Type B pancreatic cell (in vitro differentiated cells): Measurements from ENCODE around the gene PCCA. TPM values are rescaled to one million over a fixed set of nuclear protein-coding genes. Genes with fewer than 3 reads are reported as not detected.

ENCODE experiments used
- DNase-seq: peaks from one replicate; pipeline ENCODE4 v3.0.0; 2021; ENCODE audit warnings: mixed read lengths; ENCODE audit not compliant: unreplicated experiment; ENCODE audit errors: extremely low spot score
- H3K27ac Mint-ChIP-seq: 2 replicates; pipeline ENCODE4 v1.8.0; 2021; ENCODE audit warnings: mild to moderate bottlenecking, mixed read lengths
- H3K27me3 Mint-ChIP-seq: 2 replicates; pipeline ENCODE4 v1.8.0; 2021; ENCODE audit warnings: mixed read lengths
- H3K36me3 Mint-ChIP-seq: 2 replicates; pipeline ENCODE4 v1.8.0; 2021; ENCODE audit warnings: mixed read lengths
- H3K4me1 Mint-ChIP-seq: one replicate; pipeline ENCODE4 v1.8.0; 2021; ENCODE audit warnings: mixed read lengths; ENCODE audit not compliant: unreplicated experiment
- H3K4me3 Mint-ChIP-seq: 2 replicates; pipeline ENCODE4 v1.8.0; 2021; ENCODE audit warnings: mild to moderate bottlenecking, mixed read lengths
- H3K9me3 Mint-ChIP-seq: 2 replicates; pipeline ENCODE4 v1.8.0; 2021; ENCODE audit warnings: mixed read lengths
- CTCF ChIP-seq: fragments of 200-600 bp; sonication (generic); conservative IDR thresholded peaks from 2 replicates; pipeline ENCODE4 v1.5.0; 2021; ENCODE audit warnings: antibody characterized with exemption, mild to moderate bottlenecking
- total RNA-seq: library from RNA; stranded (reverse); gene quantifications from 2 replicates; pipeline ENCODE4 v1.2.1, GENCODE V29; 2021; ENCODE audit warnings: low replicate concordance

The PCCA gene
- total RNA-seq, 1 donor from 2014 or later, result 46.8 TPM

DNA sequence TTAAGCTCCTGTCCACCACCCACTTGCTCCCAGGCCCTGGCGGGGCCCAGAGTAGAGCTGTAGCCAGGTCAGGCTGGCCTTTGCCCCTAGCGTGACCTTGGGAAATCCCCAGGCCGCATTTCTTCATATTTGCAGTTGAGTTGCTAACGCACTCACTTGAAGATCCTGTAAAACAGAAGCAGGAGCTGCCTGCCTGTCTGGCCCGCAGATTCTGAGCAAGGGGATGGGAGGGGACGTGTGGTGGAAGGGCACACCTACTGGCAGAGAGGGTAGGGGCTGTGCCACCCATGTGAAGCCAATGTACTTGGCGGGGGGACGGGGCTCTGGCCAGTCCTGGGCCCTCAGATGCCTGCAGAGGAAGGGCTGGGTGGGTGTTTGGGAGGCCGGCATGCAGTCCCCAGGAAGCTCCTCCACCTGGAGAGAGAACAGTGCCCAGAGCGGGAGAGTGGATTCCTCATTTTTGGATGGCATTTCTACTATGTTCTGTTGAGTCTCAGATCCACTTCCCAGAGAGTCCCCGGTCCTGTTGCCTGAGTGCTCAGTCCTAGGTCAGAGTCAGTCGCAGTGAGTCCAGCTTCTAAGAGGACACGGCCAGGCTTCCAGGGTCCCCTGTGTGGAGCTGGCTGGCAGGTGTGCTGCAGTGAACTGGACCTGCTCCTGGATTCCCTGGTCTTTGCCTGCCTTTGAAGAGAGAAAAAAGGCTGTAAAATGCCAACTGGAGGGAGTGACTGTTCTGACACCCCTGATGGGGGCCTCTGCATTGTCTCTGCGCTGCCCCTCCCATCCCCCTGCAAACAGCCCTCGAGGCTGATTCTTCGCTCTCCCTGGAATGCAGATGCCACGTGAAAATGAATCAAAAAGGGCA is 436.8 kb downstream of the PCCA start:
- H3K4me3 Mint-ChIP-seq, result no peak overlapping the region
- H3K27me3 Mint-ChIP-seq, result no peaks in the 10 kb centered on the region
- no peak for TF ChIP-seq CTCF
- peaks cover 13% of the 10 kb centered on the region for H3K4me1 Mint-ChIP-seq
- DNase-seq, result peak; percentile 56
- H3K27ac Mint-ChIP-seq, result no peak overlapping the region
- H3K9me3 Mint-ChIP-seq, result no peaks in the 10 kb centered on the region
- peaks cover 24% of the 10 kb centered on the region for H3K36me3 Mint-ChIP-seq

DNA sequence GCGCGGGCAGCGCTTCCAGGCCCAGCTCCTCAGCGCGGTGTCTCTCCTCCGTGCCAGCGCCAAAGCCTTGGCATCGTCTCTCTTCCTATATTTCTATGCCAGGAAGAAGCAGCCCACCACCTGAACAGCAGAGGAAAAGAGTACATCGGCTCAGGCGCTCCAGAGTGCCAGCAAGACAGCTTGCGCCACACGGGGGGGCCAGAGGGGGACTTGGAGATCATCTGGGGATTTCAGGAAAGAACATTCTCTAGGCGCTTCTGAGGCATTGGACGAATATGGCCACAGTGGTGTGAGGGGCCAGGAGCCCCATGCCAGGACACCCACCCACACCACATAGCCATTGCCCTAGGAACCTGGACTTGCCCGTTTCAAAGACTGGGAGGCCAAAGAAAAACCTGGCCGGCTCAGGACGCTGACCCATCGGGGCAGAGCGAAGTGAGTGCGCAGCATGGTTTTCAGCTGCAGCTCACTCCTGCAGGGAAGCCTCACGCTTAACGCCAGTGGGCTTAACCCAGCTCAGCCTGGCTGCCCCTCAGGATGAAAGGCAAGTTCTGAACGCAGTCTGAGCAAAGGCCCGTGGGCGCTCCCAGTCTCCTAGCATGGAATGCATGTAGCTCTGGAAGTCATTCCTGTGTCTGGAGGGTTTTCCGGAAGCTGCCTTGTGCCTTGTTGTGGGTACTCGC is 437.6 kb downstream of the PCCA start:
- peak; percentile 54 for DNase-seq
- no peak for TF ChIP-seq CTCF
- H3K27ac Mint-ChIP-seq, result no peak overlapping the region
- peaks cover 25% of the 10 kb centered on the region for H3K36me3 Mint-ChIP-seq
- H3K4me3 Mint-ChIP-seq, result no peak overlapping the region
- no peaks in the 10 kb centered on the region for H3K9me3 Mint-ChIP-seq
- H3K27me3 Mint-ChIP-seq, result no peaks in the 10 kb centered on the region
- H3K4me1 Mint-ChIP-seq, result peaks cover 12% of the 10 kb centered on the region

GRCh38 chr13:100527644-100528043 is 438.8 kb downstream of the PCCA start:
- Mint-ChIP-seq H3K27ac (no peak overlapping the region), H3K4me1 (peaks cover 9% of the 10 kb centered on the region), H3K27me3 (no peaks in the 10 kb centered on the region), H3K9me3 (no peaks in the 10 kb centered on the region), H3K36me3 (peaks cover 29% of the 10 kb centered on the region), H3K4me3 (no peak overlapping the region)
- DNase-seq, result no peak
- TF ChIP-seq CTCF, result no peak

DNA sequence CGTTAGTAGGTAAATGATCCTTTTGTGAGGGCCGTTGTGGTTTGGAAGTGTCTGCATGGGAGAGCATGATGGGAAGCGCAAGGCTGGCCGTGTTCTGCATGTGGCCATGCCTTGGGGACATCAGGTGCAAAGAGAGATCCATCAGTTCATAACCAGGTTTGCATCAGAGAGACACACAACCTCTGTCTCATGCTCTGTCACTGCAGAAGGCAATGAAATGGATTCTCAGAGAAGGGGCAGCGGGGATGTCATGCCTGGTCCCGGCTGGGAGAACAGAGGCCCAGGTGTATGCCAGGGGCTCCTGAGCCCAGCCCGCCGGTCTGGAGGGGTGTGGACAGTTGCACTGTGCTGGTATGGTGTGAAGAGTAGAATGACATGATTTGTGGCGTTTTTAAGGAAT is 439.5 kb downstream of the PCCA start:
- peak; percentile 40 for DNase-seq
- no peaks in the 10 kb centered on the region for H3K9me3 Mint-ChIP-seq
- peaks cover 9% of the 10 kb centered on the region for H3K4me1 Mint-ChIP-seq
- H3K4me3 Mint-ChIP-seq, result no peak overlapping the region
- no peak overlapping the region for H3K27ac Mint-ChIP-seq
- TF ChIP-seq CTCF, result no peak
- no peaks in the 10 kb centered on the region for H3K27me3 Mint-ChIP-seq
- peaks cover 32% of the 10 kb centered on the region for H3K36me3 Mint-ChIP-seq

DNA sequence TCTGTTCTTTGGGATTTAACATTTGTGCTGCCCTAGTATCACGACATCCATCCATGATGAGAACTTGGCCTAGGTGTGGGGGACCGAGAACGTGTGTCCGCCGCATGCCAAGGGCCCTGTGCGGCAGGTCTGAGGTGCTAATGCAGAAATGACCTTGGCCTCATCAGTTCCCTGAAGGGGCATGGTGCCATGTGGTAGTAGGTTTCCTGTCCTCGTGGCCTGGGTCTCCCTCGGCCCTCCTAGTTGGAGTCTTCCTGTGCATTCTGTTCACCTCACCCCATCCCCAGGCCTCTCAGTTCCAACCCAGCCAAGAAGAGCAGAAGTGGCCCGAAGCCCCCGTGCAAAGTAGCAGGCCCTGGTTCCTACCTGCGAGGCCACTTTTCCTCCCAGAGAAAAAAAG is 439.9 kb downstream of the PCCA start:
- H3K36me3 Mint-ChIP-seq, result peaks cover 32% of the 10 kb centered on the region
- TF ChIP-seq CTCF, result no peak
- no peak overlapping the region for H3K4me3 Mint-ChIP-seq
- DNase-seq, result peak; percentile 39
- H3K9me3 Mint-ChIP-seq, result no peaks in the 10 kb centered on the region
- H3K27ac Mint-ChIP-seq, result no peak overlapping the region
- H3K27me3 Mint-ChIP-seq, result no peaks in the 10 kb centered on the region
- peaks cover 9% of the 10 kb centered on the region for H3K4me1 Mint-ChIP-seq
